NCI-H2107 (cell line): ENCODE data around the gene MYOCOS.
A peak's percentile ranks its signal among the peaks of the same experiment; 100 is the strongest.
"Not testable (repeated sequence)": the region's sequence is repeated elsewhere in the genome, so short reads cannot be mapped to it uniquely, and the experiment has no call there.

Experiments used
- DNase-seq: peaks from one replicate; lab custom pipeline; 2025; lab: John Stamatoyannopoulos, UW

The MYOCOS gene

DNA sequence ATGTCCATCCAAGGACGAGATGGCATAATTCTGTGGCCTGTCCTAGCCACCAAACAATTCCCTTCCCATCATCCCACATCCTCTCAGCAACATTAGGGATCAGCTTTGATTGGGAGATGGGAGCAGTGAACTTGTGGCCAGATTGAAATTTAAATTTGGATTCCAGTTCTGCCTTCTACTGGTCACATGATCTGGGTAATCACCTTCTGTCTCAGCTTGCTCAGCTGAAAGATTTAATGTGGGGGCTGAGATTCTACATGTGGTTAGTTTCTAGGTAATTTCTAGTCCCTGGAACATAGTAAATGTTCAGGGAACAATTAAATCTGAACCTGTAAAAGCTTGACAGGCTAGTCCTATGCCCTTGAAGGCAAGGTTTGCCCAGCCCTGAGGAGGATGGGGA, 3.2 kb downstream of the MYOCOS start:
- DNase-seq, result no peak

DNA sequence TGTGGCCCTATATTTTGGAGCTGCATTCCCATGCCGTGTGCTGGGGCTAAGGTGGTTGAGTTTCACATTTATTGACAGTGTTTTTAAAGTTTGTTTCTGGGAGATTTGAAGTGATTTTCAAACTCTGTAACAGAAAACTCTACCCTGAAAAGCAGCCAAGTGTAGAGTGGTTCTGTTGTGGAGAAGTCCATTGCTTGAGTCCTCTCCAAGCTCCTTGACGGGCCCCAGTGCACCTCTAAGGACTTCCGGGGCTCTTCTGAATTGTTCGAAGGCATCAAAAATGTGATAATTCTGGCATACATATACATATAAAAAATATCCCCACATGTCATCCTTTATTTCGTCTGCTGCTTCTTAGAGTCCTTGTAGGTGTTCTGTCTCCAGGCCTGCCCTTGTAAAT, 5.0 kb downstream of the MYOCOS start:
- DNase-seq, result no peak

DNA sequence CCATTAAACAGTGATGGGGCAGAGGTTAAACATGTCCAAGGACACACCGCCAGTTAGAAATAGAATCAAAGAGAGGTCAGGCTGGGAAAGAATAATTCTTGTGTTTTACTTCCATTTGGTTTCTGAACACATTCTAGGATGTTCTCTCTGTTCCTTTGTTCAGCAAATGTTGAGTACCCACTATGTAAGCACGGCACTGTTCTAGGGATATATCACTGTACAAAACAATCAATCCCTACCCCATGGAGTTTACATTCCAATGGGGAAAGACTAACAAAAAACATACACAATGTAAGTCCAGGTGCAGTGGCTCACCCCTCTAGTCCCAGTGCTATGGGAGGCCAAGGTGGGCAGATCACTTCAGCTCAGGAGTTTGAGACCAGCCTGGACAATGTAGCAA, 6.2 kb downstream of the MYOCOS start:
- no peak for DNase-seq

DNA sequence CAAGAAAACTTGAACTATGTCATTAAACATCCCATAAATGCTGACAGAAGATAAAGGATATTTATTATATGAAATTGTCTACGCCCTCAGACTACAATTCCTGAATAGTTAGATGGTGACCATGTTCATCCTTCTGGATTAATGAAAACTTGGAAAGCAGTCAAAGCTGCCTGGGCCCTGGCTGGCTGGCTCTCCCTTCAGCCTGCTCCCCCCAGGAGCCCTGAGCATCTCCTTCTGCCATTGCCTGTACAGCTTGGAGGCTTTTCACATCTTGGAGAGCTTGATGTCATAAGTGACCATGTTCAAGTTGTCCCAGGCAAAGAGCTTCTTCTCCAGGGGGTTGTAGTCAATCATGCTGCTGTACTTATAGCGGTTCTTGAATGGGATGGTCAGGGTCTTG, 13.6 kb downstream of the MYOCOS start:
- no peak for DNase-seq

DNA sequence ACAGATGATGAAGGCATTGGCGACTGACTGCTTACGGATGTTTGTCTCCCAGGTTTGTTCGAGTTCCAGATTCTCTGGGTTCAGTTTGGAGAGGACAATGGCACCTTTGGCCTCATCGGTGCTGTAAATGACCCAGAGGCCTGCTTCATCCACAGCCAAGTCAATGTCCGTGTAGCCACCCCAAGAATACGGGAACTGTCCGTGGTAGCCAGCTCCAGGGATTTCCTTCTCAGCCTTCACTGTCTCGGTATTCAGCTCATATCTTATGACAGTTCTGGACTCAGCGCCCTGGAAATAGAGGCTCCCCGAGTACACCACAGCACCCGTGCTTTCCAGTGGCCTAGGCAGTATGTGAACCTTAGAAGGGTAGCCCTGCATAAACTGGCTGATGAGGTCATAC, 14.1 kb downstream of the MYOCOS start:
- DNase-seq, result no peak

DNA sequence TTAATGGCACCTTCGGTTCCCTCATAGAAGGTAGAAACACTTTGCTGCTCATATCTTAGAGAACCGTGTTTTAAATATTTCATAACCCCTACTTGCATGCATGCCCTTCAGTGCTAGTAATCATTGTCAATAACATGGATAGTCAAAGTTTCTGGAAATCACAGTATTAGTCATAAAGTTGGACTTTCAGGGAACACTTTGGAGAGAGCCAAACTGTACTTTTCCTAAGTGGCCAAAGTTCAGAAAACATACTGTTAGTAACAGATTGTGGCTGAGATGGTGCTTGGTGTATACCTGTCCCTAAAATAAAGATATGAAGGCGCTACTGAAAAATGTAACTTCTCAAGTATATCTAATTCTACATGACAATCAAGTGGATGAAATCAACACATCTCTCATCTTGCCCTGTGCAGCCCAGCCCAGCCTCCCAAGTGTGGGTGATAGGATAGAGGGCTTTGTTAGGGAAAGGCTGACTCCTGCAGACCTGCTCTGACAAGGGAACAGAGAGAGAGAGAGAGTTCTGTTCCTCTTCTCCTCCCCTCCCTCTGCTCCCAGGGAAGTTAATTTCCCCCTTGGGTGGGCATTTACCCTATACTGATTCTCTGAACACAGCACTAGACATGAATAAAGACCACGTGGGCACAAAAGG, 16.0 kb downstream of the MYOCOS start:
- no peak for DNase-seq

DNA sequence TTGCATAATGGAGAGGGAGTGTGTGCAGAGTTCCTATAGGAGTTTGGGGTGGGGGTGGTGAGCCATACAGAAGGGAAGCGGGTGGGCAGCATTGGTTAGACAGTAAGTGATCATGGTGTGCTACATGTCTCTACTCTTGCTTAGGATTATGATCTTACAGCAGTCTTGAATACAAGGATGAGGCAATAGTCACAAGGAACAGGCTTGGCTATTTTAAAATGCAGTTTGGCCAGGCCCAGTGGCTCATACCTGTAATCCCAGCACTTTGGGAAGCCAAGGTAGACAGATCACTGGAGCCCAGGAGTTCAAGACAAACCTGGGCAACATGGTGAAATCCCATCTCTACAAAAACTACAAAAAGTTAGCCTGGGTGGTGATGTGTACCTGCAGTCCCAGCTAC, 18.2 kb downstream of the MYOCOS start:
- DNase-seq, result no peak

DNA sequence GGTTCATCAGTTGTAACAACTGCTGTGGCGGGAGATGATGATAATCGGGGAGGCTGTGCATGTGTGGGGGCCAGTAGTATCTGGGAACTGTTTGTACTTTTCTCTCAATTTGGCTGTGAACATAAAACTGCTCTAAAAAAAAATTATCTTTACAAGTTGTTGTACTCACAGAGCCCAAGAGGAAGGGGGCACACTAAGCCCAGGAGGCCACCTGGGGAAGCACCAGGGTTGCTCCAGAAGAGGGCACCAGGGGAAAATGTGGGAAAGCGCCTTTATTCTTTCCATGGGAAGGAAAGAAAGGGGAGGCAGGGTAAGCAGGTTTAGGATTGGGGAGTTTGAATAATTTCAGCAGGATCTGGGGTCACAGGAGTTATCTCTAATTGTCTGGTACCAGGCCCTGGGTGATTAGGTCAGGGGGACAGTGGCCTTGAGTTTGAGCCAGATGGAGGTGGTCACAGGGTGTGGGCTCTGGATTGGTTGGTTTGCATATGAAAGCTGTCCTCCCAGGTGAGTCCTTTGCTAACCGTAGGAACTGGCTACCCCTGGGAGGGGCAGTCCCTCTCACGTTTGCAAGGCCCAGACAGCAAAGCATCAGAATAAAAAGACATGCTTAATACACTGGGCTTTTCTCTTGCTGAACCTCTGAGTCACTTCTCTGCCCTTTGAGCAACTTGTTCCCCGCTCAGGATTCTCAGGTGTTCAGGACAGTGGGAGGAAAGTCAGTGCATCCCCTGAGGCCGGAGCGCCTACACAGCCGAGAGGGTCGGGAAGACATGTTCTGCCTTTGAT, 19.2 kb downstream of the MYOCOS start:
- no peak for DNase-seq

DNA sequence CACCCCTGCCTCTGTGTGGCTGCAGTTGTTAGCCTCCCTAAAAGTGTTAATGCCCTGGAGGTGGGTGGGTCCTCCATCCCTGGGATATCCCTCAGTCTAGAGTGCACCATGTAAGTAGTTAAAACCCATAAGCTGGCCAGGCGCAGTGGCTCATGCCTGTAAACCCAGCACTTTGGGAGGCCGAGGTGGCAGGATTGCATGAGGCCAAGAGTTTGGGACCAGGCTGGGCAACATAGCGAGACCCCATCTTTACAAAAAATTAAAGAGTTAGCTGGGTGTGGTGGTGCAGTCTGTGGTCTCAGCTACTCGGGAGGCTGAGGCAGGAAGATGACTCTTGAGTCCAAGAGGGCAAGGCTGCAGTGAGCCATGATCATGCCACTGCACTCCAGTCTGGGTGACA, 20.2 kb downstream of the MYOCOS start:
- DNase-seq, result no peak

DNA sequence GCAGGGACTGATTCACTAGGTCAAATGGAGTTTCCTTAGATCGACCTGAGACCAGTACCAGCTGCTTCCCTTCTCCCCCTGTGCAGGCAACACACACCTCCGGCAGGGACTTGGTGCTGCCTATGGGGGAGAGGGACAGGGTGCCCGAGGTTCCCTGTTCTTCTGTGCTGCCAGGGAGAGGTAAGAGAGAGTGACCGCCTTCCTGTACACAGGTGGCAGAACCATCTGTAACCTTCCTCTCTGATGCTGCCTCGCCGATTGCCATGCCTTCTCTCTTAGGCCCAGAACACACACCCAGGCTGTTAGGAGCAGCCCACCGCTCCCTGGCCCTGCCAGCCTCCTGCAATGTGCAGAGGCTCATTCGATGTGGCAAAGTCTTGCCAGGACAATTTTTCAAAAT, 21.1 kb downstream of the MYOCOS start:
- no peak for DNase-seq

DNA sequence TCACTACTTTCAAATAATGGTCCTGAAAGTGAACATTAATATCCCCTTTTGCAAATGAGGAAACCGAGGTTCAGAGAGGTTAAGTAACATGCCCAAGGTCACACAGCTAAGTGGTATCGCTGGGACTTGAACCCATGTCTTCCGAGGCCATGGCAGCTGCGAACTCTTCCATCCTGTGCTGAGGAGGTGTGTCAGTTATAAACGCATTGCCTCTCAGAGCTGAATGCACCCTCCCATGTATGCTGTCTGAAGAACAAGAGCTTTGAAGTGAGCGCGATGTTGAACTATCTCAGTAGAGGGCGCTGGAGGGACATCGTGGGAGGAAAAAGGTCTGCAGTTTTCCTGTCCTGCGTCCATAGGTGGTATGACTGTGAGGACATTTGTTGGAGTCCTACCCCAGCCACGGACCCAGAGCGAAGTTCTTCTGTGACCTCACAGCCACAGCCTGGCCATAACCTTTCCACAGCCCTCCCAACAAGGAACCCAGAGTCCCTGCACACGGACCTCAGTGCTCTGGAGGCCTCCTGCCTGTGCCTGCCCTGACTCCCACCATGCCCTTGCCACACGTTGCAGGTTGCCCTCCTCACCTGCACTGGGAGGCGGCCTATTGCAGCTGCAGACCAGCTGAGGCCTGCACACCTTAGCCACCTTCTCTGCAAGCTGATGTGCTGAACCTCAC, 22.9 kb downstream of the MYOCOS start:
- peak; percentile 73 for DNase-seq

DNA sequence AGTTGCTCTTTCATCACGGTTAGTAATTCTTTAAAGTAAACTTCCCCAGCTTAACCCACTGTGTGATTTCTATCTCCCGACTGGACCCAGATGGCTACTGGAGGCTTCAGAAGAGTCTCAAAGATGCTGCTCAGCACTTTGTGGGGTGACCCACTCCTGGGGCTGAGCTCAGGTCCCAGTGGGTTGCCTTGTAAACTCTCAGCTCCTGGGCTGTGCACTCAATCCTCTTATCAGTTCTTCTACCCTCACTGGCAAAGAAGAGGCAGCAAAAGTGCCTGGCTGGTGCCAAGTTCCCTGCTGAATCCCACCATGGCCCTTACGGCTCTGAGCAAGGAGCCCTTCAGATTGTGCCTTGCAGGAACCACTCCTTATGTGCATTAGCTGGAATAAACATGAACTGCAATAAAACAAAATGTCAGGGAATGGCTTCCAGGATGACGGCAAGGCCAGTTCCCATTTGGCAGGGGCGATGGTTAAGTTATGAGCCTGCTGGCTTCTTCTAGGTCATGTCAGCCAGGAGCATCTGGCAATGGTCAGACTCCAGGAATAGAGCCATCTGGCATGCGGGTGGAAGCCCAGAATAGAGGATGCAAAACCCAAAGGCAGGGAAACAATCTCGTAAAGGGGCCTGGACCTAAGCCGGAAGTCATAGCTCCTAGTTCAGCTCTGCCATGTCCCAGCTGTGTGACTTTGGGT, 23.7 kb downstream of the MYOCOS start:
- DNase-seq, result no peak

DNA sequence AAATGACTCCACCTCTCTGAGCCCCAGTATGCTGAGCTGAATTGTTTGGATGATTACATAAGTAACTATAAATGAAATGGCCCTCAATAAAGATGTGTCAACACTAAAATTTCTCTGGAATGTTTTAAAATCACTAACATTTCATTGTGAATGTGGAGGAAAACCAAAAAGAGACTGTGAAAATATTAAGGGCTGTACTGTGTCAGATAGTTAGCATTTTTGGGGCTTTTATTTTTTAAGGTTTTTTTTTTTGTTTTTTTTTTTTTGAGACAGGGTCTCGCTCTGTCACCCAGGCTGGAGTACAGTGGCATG, 24.2 kb downstream of the MYOCOS start:
- DNase-seq, result no peak

DNA sequence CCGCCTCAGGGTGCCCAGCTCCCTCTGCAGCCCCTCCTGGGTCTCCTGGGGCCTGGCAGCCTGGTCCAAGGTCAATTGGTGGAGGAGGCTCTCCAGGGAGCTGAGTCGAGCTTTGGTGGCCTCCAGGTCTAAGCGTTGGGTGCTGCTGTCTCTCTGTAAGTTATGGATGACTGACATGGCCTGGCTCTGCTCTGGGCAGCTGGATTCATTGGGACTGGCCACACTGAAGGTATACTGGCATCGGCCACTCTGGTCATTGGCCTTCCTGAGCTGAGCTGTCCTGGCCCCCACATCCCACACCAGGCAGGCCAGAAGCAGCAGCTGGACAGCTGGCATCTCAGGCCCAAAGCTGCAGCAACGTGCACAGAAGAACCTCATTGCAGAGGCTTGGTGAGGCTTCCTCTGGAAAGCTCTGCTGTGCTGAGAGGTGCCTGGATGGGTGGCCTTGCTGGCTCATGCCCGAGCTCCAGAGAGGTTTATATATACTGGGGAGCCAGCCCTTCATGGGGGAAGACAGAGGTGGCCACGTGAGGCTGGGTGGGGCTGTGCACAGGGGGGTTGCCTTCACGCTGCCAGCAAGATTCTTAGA, 30.3 kb downstream of the MYOCOS start, which contains the start of gene MYOC:
MYOC (minus strand) TSS at position 455 of the 589 bp plus-strand sequence; CDS start at position 378, 77 bp downstream.
- DNase-seq, result no peak

DNA sequence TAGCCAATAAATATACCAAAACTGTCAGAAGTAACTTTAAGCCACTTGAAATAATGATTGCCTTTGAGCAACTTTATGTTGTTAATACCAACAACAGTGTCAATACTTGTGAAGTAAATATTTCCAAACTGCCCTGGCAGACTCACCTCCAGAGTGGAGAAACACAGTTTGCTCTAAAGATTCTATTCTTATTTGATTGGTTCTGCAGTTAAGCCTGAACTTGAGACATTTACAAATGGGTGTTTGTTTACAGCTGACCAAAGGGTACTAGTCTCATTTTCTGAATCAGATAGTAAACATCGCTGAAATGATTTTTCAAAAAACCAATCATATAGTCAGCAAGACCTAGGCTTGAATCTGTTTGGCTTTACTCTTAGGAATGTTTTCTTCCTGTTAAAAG, 31.8 kb downstream of the MYOCOS start:
- DNase-seq, result no peak

DNA sequence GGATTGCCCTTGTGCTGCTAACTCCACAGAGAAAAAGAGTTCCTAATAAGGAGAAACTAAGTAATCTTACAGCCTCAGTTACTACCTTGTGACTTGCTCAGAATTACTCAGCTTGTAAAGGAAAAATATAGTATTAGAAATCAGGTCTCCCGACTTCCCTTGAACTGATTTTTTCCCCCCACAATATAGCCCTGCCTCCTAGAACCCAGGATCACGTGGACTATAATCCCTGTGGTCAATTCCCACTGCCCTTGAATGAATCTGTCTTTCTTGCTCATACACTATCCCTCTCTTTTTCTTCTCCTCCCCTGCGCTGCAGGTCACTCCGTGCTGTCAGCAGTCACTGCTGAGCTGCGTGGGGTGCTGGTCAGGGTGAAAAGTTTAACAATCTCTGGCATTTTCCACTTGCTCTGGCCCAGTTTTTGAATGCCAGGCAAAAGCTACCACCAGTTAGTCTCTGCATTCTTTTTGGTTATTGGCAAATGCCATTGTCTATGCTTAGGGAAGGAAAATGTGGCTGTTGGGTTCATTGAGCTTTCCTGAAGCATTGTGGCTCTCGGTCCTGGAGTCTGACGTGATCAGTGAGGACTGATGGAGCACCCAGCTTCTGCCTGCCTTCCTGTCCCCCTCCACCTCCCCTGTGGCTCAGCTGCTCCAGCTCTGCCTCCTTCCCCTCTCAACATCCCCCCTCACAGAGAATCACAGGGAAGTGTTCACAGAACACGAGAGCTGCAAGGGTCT, 32.3 kb downstream of the MYOCOS start:
- DNase-seq, result no peak

DNA sequence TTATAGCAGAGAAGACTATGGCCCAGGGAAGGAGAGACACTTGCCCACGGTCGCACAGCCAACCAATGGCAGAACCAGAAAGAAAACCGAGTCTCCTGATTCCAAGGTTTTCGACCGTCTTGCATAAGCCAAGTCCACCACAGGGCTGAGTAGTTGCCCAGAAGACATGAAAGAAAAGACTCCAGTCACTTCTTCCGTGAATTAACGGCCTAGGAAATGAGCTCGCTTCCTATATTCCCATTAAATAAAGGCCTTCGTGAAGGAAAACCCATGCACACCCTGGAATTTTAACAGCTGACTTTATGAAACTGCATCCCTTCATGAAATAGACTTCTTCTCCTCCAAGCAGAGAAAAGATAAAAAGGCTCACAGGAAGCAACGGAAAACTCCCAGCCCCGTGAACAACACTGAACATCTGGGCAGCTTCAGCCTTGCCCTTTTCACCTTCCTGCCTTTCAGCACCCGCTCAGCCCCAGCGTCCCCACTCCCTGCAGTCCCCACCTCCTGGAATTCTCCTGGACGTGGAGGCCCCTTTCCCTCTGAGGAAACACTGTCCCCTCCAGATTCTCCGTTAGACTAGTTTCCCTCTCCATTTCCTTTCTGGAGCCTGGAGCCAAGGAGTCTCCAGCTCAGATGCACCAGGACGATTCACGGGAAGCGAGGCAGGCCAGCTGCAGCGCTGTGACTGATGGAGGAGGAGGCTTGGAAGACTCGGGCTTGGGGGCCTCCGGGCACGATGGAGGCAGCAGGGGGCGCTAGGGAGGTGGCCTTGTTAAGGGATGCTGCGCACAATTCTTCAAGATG, 33.1 kb downstream of the MYOCOS start:
- no peak for DNase-seq

DNA sequence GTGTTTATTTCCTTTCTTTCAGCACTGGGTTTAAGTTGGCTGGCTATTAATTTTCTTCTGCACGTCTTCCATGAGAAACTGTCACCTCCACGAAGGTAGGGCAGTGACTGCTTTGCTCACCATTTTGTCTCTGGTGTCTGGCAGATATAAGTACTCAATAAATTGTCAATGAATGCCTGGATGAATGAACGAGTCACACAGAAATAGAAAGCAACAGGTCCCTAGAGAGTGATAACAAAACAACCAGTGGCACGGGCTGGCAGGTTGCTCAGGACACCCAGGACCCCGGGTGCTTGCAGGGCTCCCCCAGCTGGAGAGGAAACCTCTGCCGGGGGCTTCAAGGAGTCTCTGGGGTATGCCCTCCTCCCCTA, 33.7 kb downstream of the MYOCOS start:
- no peak for DNase-seq

DNA sequence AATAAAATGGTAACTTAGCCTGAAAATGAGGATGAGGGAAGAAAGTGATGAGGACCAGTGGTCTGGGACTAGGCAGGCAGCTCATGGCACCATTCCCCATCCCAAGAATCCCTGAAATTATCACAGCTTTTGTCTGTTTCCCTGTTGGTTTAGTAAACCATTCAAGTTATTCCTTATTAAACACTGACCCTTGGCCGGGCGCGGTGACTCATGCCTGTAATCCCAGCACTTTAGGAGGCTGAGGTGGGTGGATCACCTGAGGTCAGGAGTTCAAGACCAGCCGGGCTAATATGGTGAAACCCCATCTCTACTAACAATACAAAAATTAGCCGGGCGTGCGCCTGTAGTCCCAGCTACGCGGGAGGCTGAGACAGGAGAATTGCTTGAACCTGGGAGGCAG, 34.2 kb downstream of the MYOCOS start:
- DNase-seq, result not testable (repeated sequence)

DNA sequence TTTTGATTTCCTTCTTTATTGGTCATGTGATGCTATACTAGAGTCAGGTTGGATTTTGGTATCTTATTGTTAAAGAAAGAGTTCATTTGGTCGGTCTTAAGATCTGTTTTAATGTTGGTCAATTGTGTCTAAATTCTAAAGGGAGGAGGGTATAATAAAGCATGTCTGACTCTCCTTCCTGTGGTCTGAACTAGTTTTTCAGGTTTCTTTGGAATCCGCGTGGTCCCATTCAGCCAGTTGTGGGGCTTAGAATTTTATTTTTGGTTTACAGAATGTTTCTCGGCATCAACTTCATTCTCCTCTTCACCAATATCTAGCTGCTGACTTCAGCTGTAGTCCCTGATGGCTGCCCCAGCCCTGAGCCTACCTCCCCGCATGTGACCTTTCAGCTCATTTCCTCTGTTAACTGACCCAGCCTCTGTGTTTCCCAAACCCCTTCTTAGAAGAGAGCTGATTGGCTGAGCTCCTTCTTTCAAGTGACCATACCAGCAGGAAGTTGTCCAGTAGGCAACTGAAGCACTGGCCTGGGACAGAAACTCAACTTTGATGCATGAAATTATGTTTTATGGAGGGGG, 39.1 kb downstream of the MYOCOS start:
- no peak for DNase-seq
